Measurements from ENCODE around the gene MTHFD1L. TPM values are rescaled to one million over a fixed set of nuclear protein-coding genes. Genes with fewer than 3 reads are reported as not detected.

Gene MTHFD1L
- total and polyA plus RNA-seq, 2 of the 4 experiments (the other 2 are of a cell fraction) = 43.5 to 53.2 TPM

DNA sequence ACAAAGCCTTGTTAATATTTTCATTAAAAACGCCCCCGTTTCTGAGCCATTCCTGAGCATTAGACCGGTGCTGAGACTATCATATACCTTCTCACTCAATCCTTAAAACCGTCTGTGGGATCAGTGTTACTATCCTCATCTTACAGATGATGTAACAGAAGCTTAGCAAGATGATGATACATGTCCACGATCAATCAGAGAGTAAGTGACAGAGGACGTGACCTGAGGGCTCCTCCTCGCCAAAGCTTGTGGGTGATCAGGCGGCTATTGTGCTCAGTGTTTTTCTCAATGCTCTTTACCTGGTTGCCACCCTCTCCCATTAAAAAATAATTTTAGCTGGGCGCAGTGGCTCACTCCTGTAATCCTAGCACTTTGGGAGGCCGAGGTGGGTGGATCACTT, 113.1 kb downstream of the MTHFD1L start:
- H3K56ac ChIP-seq (ENCODE audit: extremely low read depth, insufficient read depth, low read length) = no peak overlapping the region
- H3K9ac ChIP-seq (ENCODE audit: low read depth, low read length) = no peak overlapping the region
- H3K9me1 ChIP-seq (ENCODE audit: insufficient read depth, low read length) = peaks cover 3% of the 10 kb centered on the region
- dilution Hi-C loops (cut with HindIII; ENCODE audit: low sequenced_read_pairs, unreplicated experiment) (no loop called here), in situ Hi-C loops (cut with MboI; ENCODE audit: low sequenced_read_pairs) (no loop called here), intact Hi-C loops (cut with micrococcal nuclease) (no loop called here)
- no peak overlapping the region for H3K4me3 ChIP-seq (ENCODE audit: insufficient read depth, low read depth, low read length)
- no peak overlapping the region for H3K4ac ChIP-seq (ENCODE audit: low read depth, low read length)
- no peak overlapping the region for H3K27ac ChIP-seq (ENCODE audit: insufficient read depth, low read length)
- peaks cover 6% of the 10 kb centered on the region for H3K4me1 ChIP-seq (ENCODE audit: control insufficient read depth, insufficient read depth, low read length)
- CTCF ChIA-PET = no interaction called here
- no peak overlapping the region for H4K8ac ChIP-seq (ENCODE audit: low read depth in 2 of 2, low read length in 2 of 2)
- POLR2A ChIA-PET (ENCODE audit: unreplicated experiment) = no interaction called here
- no peak overlapping the region; the same call in 1 of the 2 replicates for H4K5ac ChIP-seq (ENCODE audit: low read depth, low read length)
- no peak overlapping the region for H2AFZ ChIP-seq (replicated peaks; ENCODE audit: low read length, poor library complexity)
- no peaks in the 10 kb centered on the region for H3K9me3 ChIP-seq (ENCODE audit: control insufficient read depth, insufficient read depth, low read length)
- no TSS peak for BruUV-seq (replicated peaks)
- ATAC-seq (ENCODE audit: low read depth) = no peak
- H3K79me1 ChIP-seq (ENCODE audit: low read depth in 1 of 2, low read length in 2 of 2) = peaks cover 9 to 40% of the 10 kb centered on the region in 2 experiments
- peaks cover 38% of the 10 kb centered on the region for H3K36me3 ChIP-seq (ENCODE audit: control insufficient read depth, insufficient read depth, low read length)
- H3K23ac ChIP-seq (ENCODE audit: low read depth, low read length) = no peak overlapping the region
- no peak for DNase-seq
- no peaks in the 10 kb centered on the region for H3K27me3 ChIP-seq (ENCODE audit: control insufficient read depth, insufficient read depth, low read length)
- H4K20me1 ChIP-seq (ENCODE audit: insufficient read depth, low read length) = peaks cover 3% of the 10 kb centered on the region; the same call in 1 of the 2 replicates
- H2BK15ac ChIP-seq (ENCODE audit: low read depth, low read length) = no peak overlapping the region
- TF ChIP-seq, protein P1, sequence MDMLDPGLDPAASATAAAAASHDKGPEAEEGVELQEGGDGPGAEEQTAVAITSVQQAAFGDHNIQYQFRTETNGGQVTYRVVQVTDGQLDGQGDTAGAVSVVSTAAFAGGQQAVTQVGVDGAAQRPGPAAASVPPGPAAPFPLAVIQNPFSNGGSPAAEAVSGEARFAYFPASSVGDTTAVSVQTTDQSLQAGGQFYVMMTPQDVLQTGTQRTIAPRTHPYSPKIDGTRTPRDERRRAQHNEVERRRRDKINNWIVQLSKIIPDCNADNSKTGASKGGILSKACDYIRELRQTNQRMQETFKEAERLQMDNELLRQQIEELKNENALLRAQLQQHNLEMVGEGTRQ (IDR thresholded peaks at IDR 0.05; ENCODE audit: low read depth, low read length) = no peak
- TF ChIP-seq RFX5 (IDR thresholded peaks at IDR 0.05; ENCODE audit: low read depth, low read length) (no peak), FOS (IDR thresholded peaks at IDR 0.05; ENCODE audit: low read depth, low read length) (no peak), MAFK (IDR thresholded peaks at IDR 0.05; ENCODE audit: low read depth, low read length) (no peak), MXI1 (IDR thresholded peaks at IDR 0.05; ENCODE audit: borderline replicate concordance, low read depth, low read length) (no peak), POLR2A (IDR thresholded peaks at IDR 0.05; ENCODE audit: low read depth, low read length) (no peak), CHD1 (IDR thresholded peaks at IDR 0.05; ENCODE audit: low read depth, low read length) (no peak), MAZ (IDR thresholded peaks at IDR 0.05; ENCODE audit: borderline replicate concordance, low read depth, low read length) (no peak), RCOR1 (IDR thresholded peaks at IDR 0.05; ENCODE audit: insufficient replicate concordance, low read length) (no peak), CEBPB (IDR thresholded peaks at IDR 0.05; ENCODE audit: low read depth, low read length) (no peak), BHLHE40 (IDR thresholded peaks at IDR 0.05; ENCODE audit: low read depth, low read length) (no peak), RAD21 (IDR thresholded peaks at IDR 0.05; ENCODE audit: low read length) (no peak), SMC3 (IDR thresholded peaks at IDR 0.05; ENCODE audit: low read depth, low read length) (no peak), NFE2L2 (IDR thresholded peaks at IDR 0.05; ENCODE audit: low read depth, low read length) (no peak)
- TF ChIP-seq, protein P2, sequence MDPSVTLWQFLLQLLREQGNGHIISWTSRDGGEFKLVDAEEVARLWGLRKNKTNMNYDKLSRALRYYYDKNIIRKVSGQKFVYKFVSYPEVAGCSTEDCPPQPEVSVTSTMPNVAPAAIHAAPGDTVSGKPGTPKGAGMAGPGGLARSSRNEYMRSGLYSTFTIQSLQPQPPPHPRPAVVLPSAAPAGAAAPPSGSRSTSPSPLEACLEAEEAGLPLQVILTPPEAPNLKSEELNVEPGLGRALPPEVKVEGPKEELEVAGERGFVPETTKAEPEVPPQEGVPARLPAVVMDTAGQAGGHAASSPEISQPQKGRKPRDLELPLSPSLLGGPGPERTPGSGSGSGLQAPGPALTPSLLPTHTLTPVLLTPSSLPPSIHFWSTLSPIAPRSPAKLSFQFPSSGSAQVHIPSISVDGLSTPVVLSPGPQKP (IDR thresholded peaks at IDR 0.05; ENCODE audit: borderline replicate concordance, low read depth, low read length) = no peak
- TF ChIP-seq, protein P3, sequence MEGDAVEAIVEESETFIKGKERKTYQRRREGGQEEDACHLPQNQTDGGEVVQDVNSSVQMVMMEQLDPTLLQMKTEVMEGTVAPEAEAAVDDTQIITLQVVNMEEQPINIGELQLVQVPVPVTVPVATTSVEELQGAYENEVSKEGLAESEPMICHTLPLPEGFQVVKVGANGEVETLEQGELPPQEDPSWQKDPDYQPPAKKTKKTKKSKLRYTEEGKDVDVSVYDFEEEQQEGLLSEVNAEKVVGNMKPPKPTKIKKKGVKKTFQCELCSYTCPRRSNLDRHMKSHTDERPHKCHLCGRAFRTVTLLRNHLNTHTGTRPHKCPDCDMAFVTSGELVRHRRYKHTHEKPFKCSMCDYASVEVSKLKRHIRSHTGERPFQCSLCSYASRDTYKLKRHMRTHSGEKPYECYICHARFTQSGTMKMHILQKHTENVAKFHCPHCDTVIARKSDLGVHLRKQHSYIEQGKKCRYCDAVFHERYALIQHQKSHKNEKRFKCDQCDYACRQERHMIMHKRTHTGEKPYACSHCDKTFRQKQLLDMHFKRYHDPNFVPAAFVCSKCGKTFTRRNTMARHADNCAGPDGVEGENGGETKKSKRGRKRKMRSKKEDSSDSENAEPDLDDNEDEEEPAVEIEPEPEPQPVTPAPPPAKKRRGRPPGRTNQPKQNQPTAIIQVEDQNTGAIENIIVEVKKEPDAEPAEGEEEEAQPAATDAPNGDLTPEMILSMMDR (conservative IDR thresholded peaks at IDR 0.05; ENCODE audit: low read depth, low read length) = no peak
- H3K14ac ChIP-seq (replicated peaks; ENCODE audit: low read depth, low read length) = no peak overlapping the region
- WGBS, 2 experiments (ENCODE audit: extremely low coverage in 2 of 2, insufficient read length in 1 of 2) = 83% methylated on average over 4 of the region's 10 CpGs; no CpG with 5 or more reads in 1 of the 2 experiments
- no peak overlapping the region for H3K18ac ChIP-seq (ENCODE audit: low read depth, low read length)
- H4K91ac ChIP-seq (ENCODE audit: insufficient read depth, low read depth, low read length) = no peak overlapping the region
- H2AK5ac ChIP-seq (ENCODE audit: low read depth, low read length) = no peak overlapping the region
- H3K4me2 ChIP-seq (ENCODE audit: low read depth, low read length) = no peak overlapping the region
- no peak overlapping the region for H2AK9ac ChIP-seq (replicated peaks; ENCODE audit: low read depth, low read length, poor library complexity)
- H2BK20ac ChIP-seq (ENCODE audit: low read depth, low read length) = no peak overlapping the region
- no peak overlapping the region for H2BK5ac ChIP-seq (ENCODE audit: low read depth, low read length, poor library complexity, severe bottlenecking)
- no peak overlapping the region for H2BK120ac ChIP-seq (ENCODE audit: low read depth, low read length)
